ENCODE data around the gene RPGR.

RPGR gene

GRCh38 chrX:38327007-38327774, at the start of gene RPGR:
Gene RPGR (minus strand): TSS chrX:38327509. CDS start chrX:38327367, 142 bp downstream.
- peak; percentile 96 for ATAC-seq
- TF ChIP-seq ZFP3 (CRISPR knock-in tag; IDR thresholded peaks at IDR 0.05) (no peak), BACH2 (CRISPR knock-in tag; IDR thresholded peaks at IDR 0.05; ENCODE audit: borderline replicate concordance) (no peak), ISL1 (CRISPR knock-in tag; IDR thresholded peaks at IDR 0.05) (no peak), ZNF70 (CRISPR knock-in tag; IDR thresholded peaks at IDR 0.05) (no peak), RARB (CRISPR knock-in tag; IDR thresholded peaks at IDR 0.05) (no peak), ZFP30 (CRISPR knock-in tag; IDR thresholded peaks at IDR 0.05) (no peak), CSDC2 (CRISPR knock-in tag; IDR thresholded peaks at IDR 0.05) (no peak), ARNTL (CRISPR knock-in tag; IDR thresholded peaks at IDR 0.05; ENCODE audit: borderline replicate concordance, low read depth) (no peak), ZNF8 (CRISPR knock-in tag; IDR thresholded peaks at IDR 0.05) (no peak), ZNF565 (CRISPR knock-in tag; conservative IDR thresholded peaks at IDR 0.05; ENCODE audit: low read depth) (no peak), TSHZ2 (CRISPR knock-in tag; IDR thresholded peaks at IDR 0.05) (no peak), ZC3H10 (CRISPR knock-in tag; IDR thresholded peaks at IDR 0.05) (no peak), SNAI2 (CRISPR knock-in tag; IDR thresholded peaks at IDR 0.05) (no peak)

GRCh38 chrX:38376747-38377146, 49.4 kb upstream of the RPGR start:
- ATAC-seq = no peak
- no peak for TF ChIP-seq CSRNP3 (CRISPR knock-in tag; IDR thresholded peaks at IDR 0.05)
- TF ChIP-seq TSHZ2 (CRISPR knock-in tag; IDR thresholded peaks at IDR 0.05) = no peak
- no peak for TF ChIP-seq CSDC2 (CRISPR knock-in tag; IDR thresholded peaks at IDR 0.05)
- TF ChIP-seq BACH2 (CRISPR knock-in tag; IDR thresholded peaks at IDR 0.05; ENCODE audit: borderline replicate concordance) = no peak
- no peak for TF ChIP-seq POU6F1 (CRISPR knock-in tag; IDR thresholded peaks at IDR 0.05; ENCODE audit: borderline replicate concordance, low read depth)

- peak; percentile 59; the same call in 1 of the 3 replicates for ATAC-seq
- TF ChIP-seq TOX (CRISPR knock-in tag; IDR thresholded peaks at IDR 0.05; ENCODE audit: borderline replicate concordance) = no peak
- TF ChIP-seq OSR1 (CRISPR knock-in tag; IDR thresholded peaks at IDR 0.05) = no peak
- no peak for TF ChIP-seq CREB5 (CRISPR knock-in tag; IDR thresholded peaks at IDR 0.05; ENCODE audit: low read depth)
- TF ChIP-seq RARB (CRISPR knock-in tag; IDR thresholded peaks at IDR 0.05) = no peak
These were observed 48.6 kb upstream of the RPGR start for GRCh38 chrX:38375891-38376290.
